BLaER1 treated with 17β-estradiol and CSF1 and Interleukin-3, amounts not matched to agents 10 nM and 100 nM (cell line): ENCODE data around the gene VPREB3.
A peak's percentile ranks its signal among the peaks of the same experiment; 100 is the strongest.
"Not testable (repeated sequence)": the region's sequence is repeated elsewhere in the genome, so short reads cannot be mapped to it uniquely, and the experiment has no call there.

Experiments used
- H3K27ac ChIP-seq, 11 experiments: shearing (Covaris generic); formaldehyde crosslinking; 2 replicates each; pipeline ENCODE4 v1.8.1; 2022
- H3K27me3 ChIP-seq, 11 experiments: shearing (Covaris generic); formaldehyde crosslinking; 2 replicates each; pipeline ENCODE4 v1.8.1; 2022
- H3K36me3 ChIP-seq, 11 experiments: shearing (Covaris generic); formaldehyde crosslinking; 2 replicates each; pipeline ENCODE4 v1.8.1; 2022
- H3K4me1 ChIP-seq, 10 experiments: shearing (Covaris generic); formaldehyde crosslinking; 2 replicates each; pipeline ENCODE4 v1.8.1; 2022
- H3K4me2 ChIP-seq, 11 experiments: shearing (Covaris generic); formaldehyde crosslinking; 2 replicates each; pipeline ENCODE4 v1.8.1; 2022
- H3K4me3 ChIP-seq, 10 experiments: shearing (Covaris generic); formaldehyde crosslinking; 2 replicates each; pipeline ENCODE4 v1.8.1; 2022
- H3K9ac ChIP-seq, 11 experiments: shearing (Covaris generic); formaldehyde crosslinking; 2 replicates each; pipeline ENCODE4 v1.8.1; 2022
- H3K9me3 ChIP-seq, 11 experiments: shearing (Covaris generic); formaldehyde crosslinking; replicated peaks in 1 of 11; 2 replicates each; pipeline ENCODE4 v1.8.1; 2022
- H4K20me1 ChIP-seq, 11 experiments: shearing (Covaris generic); formaldehyde crosslinking; 2 replicates each; pipeline ENCODE4 v1.8.1; 2022
- Cebpa-rat ChIP-seq, 11 experiments: shearing (Covaris generic); IDR thresholded peaks; 2 replicates each; pipeline ENCODE4 v1.8.1; 2022

Gene VPREB3

GRCh38 chr22:23749841-23750301 is 4.4 kb downstream of the VPREB3 start:
- Histone ChIP-seq H3K36me3 (peaks cover 4 to 25% (median 13%) of the 10 kb centered on the region in 11 experiments), H3K4me3 (peak overlapping the region; percentile 72 to 88 (median 79)), H3K27me3 (no peaks in the 10 kb centered on the region), H3K9me3 (peaks cover 0 to 3% (median under 1%) of the 10 kb centered on the region in 11 experiments; a peak in 6 of 22 replicates), H3K27ac (peak overlapping the region in 6 of 11 experiments; percentile 90 to 100 (median 98); a peak in 8 of 22 replicates), H3K4me1 (peaks cover 54 to 85% (median 79%) of the 10 kb centered on the region in 10 experiments), H3K4me2 (peak overlapping the region; percentile 75 to 99 (median 92)), H4K20me1 (peaks cover 0 to 31% (median 6%) of the 10 kb centered on the region in 11 experiments; a peak in 6 of 22 replicates), H3K9ac (peak overlapping the region in 10 of 11 experiments; percentile 88 to 99 (median 94); a peak in 18 of 22 replicates)
- TF ChIP-seq Cebpa-rat (IDR thresholded peaks at IDR 0.05): no peak

- no peaks in the 10 kb centered on the region for H3K27me3 ChIP-seq
- H3K4me2 ChIP-seq: peak overlapping the region in 5 of 11 experiments; percentile 15 to 71 (median 28); a peak in 7 of 22 replicates
- H3K4me3 ChIP-seq: no peak overlapping the region
- H3K9me3 ChIP-seq: peaks cover 5 to 16% (median 11%) of the 10 kb centered on the region in 11 experiments; a peak in 15 of 22 replicates
- TF ChIP-seq Cebpa-rat (IDR thresholded peaks at IDR 0.05): no peak
- peaks cover 0 to 63% (median 24%) of the 10 kb centered on the region in 11 experiments; a peak in 12 of 22 replicates for H4K20me1 ChIP-seq
- peaks cover 39 to 66% (median 54%) of the 10 kb centered on the region in 11 experiments for H3K36me3 ChIP-seq
- peaks cover 38 to 49% (median 44%) of the 10 kb centered on the region in 10 experiments for H3K4me1 ChIP-seq
- no peak overlapping the region for H3K9ac ChIP-seq
- peak overlapping the region in 5 of 11 experiments; percentile 5 to 49 (median 35); a peak in 6 of 22 replicates for H3K27ac ChIP-seq
Observed at GRCh38 chr22:23745791-23746190, 8.4 kb downstream of the VPREB3 start.

GRCh38 chr22:23744485-23744884 is 9.7 kb downstream of the VPREB3 start:
- peaks cover 31 to 39% (median 35%) of the 10 kb centered on the region in 10 experiments for H3K4me1 ChIP-seq
- no peak for TF ChIP-seq Cebpa-rat (IDR thresholded peaks at IDR 0.05)
- H3K4me2 ChIP-seq: no peak overlapping the region
- peaks cover 0 to 56% (median 24%) of the 10 kb centered on the region in 11 experiments; a peak in 12 of 22 replicates for H4K20me1 ChIP-seq
- no peak overlapping the region for H3K4me3 ChIP-seq
- no peak overlapping the region for H3K27ac ChIP-seq
- no peaks in the 10 kb centered on the region for H3K27me3 ChIP-seq
- H3K9me3 ChIP-seq: peaks cover 5 to 16% (median 11%) of the 10 kb centered on the region in 11 experiments; a peak in 15 of 22 replicates
- peak overlapping the region in 1 of 11 experiments; percentile 4; a peak in 1 of 22 replicates for H3K9ac ChIP-seq
- peaks cover 39 to 70% (median 56%) of the 10 kb centered on the region in 11 experiments for H3K36me3 ChIP-seq

GRCh38 chr22:23744001-23744400 is 10.2 kb downstream of the VPREB3 start:
- Histone ChIP-seq H3K27me3 (no peaks in the 10 kb centered on the region), H3K4me2 (no peak overlapping the region), H3K36me3 (peaks cover 39 to 70% (median 56%) of the 10 kb centered on the region in 11 experiments), H3K27ac (no peak overlapping the region), H3K9me3 (peaks cover 5 to 16% (median 11%) of the 10 kb centered on the region in 11 experiments; a peak in 15 of 22 replicates), H4K20me1 (peaks cover 0 to 55% (median 24%) of the 10 kb centered on the region in 11 experiments; a peak in 12 of 22 replicates), H3K9ac (peak overlapping the region in 1 of 11 experiments; percentile 4; a peak in 1 of 22 replicates), H3K4me3 (no peak overlapping the region), H3K4me1 (peaks cover 26 to 35% (median 30%) of the 10 kb centered on the region in 10 experiments)
- TF ChIP-seq Cebpa-rat (IDR thresholded peaks at IDR 0.05): no peak

- Histone ChIP-seq H3K4me2 (no peak overlapping the region), H3K27ac (no peak overlapping the region), H3K9ac (no peak overlapping the region), H3K4me1 (peaks cover 20 to 28% (median 25%) of the 10 kb centered on the region in 10 experiments), H3K36me3 (peaks cover 39 to 70% (median 56%) of the 10 kb centered on the region in 11 experiments), H4K20me1 (peaks cover 0 to 55% (median 24%) of the 10 kb centered on the region in 11 experiments; a peak in 12 of 22 replicates), H3K4me3 (no peak overlapping the region), H3K27me3 (no peaks in the 10 kb centered on the region), H3K9me3 (peaks cover 5 to 16% (median 11%) of the 10 kb centered on the region in 11 experiments; a peak in 15 of 22 replicates)
- TF ChIP-seq Cebpa-rat (IDR thresholded peaks at IDR 0.05): no peak
Observed at GRCh38 chr22:23743303-23743705, 10.9 kb downstream of the VPREB3 start.

GRCh38 chr22:23742505-23743264 is 11.5 kb downstream of the VPREB3 start:
- H3K27me3 ChIP-seq: no peaks in the 10 kb centered on the region

GRCh38 chr22:23737696-23738095 is 16.5 kb downstream of the VPREB3 start:
- Histone ChIP-seq H3K9me3 (no peaks in the 10 kb centered on the region; a peak in 1 of 22 replicates), H3K4me2 (no peak overlapping the region), H3K9ac (no peak overlapping the region), H3K4me1 (peaks cover 5 to 20% (median 13%) of the 10 kb centered on the region in 10 experiments; a peak in 17 of 20 replicates), H3K4me3 (no peak overlapping the region), H3K27ac (no peak overlapping the region), H3K27me3 (no peaks in the 10 kb centered on the region), H3K36me3 (peaks cover 13 to 24% (median 20%) of the 10 kb centered on the region in 11 experiments), H4K20me1 (peaks cover 0 to 20% (median 7%) of the 10 kb centered on the region in 11 experiments; a peak in 9 of 22 replicates)
- no peak for TF ChIP-seq Cebpa-rat (IDR thresholded peaks at IDR 0.05)

More at GRCh38 chr22:23742505-23743264, 11.5 kb downstream of the VPREB3 start:
- Histone ChIP-seq H3K27ac (no peak overlapping the region), H3K4me2 (no peak overlapping the region), H3K4me1 (peaks cover 14 to 22% (median 19%) of the 10 kb centered on the region in 10 experiments), H3K9me3 (peaks cover 5 to 16% (median 11%) of the 10 kb centered on the region in 11 experiments; a peak in 15 of 22 replicates), H3K9ac (no peak overlapping the region), H3K36me3 (peaks cover 39 to 70% (median 56%) of the 10 kb centered on the region in 11 experiments), H4K20me1 (peaks cover 0 to 51% (median 24%) of the 10 kb centered on the region in 11 experiments; a peak in 12 of 22 replicates), H3K4me3 (no peak overlapping the region)
- no peak for TF ChIP-seq Cebpa-rat (IDR thresholded peaks at IDR 0.05)

- Histone ChIP-seq H3K4me1 (peaks cover 0 to 27% (median 0%) of the 10 kb centered on the region in 10 experiments; a peak in 7 of 20 replicates), H3K4me2 (peak overlapping the region in 2 of 11 experiments; percentile 41 to 65; a peak in 4 of 22 replicates)
- not testable (repeated sequence) for H3K27ac ChIP-seq, H3K9me3 ChIP-seq, H3K9ac ChIP-seq, H3K4me3 ChIP-seq, H4K20me1 ChIP-seq, H3K27me3 ChIP-seq, H3K36me3 ChIP-seq
Observed at GRCh38 chr22:23728108-23728507, 26.1 kb downstream of the VPREB3 start.

GRCh38 chr22:23722724-23723123 is 31.5 kb downstream of the VPREB3 start:
- no peak overlapping the region for H3K4me3 ChIP-seq
- no peaks in the 10 kb centered on the region for H3K36me3 ChIP-seq
- no peak overlapping the region for H3K27ac ChIP-seq
- H4K20me1 ChIP-seq: no peaks in the 10 kb centered on the region
- peaks cover 0 to 15% (median 4%) of the 10 kb centered on the region in 10 experiments; a peak in 11 of 20 replicates for H3K4me1 ChIP-seq
- H3K4me2 ChIP-seq: no peak overlapping the region
- H3K27me3 ChIP-seq: no peaks in the 10 kb centered on the region
- no peak for TF ChIP-seq Cebpa-rat (IDR thresholded peaks at IDR 0.05)
- no peak overlapping the region for H3K9ac ChIP-seq
- H3K9me3 ChIP-seq: no peaks in the 10 kb centered on the region
